HT1080 (cell line): ENCODE results near the gene TTLL9. TPM values are rescaled to one million over a fixed set of nuclear protein-coding genes. Genes with fewer than 3 reads are reported as not detected.

ENCODE experiments used
- DNase-seq: peaks from one replicate; pipeline ENCODE4 v3.0.0-alpha.2; 2015; ENCODE audit warnings: low read depth
- total RNA-seq: library from RNA; depleted of rRNA; stranded (reverse); fragments of >200 nt; shearing (Covaris generic); gene quantifications from 2 replicates; pipeline ENCODE4 v1.2.3, GENCODE V29; 2014

The TTLL9 gene
- total RNA-seq, 1 experiment from 2014 or later: not detected

GRCh38 chr20:31879143-31879987, 8.9 kb downstream of the TTLL9 start:
- DNase-seq: peak; percentile 92

DNA sequence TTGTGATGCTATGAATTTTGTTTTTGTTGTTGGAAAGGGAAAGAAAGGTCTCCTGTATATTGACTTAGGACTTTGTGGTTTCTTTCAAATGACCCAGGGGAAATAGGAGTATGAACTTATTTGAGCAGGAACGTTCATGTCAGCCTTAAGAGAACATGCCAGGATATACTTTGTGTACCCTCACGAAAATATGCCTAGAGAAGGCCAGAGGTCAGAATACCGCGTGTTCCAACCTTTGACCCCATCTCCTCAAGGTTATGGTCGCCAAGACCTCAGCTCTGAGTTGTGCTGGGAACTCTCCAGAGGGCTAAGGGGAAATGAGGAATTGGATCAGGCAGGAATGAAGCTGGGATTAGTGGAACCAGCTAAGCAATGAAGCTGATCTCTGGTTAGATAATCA, 11.5 kb downstream of the TTLL9 start:
- DNase-seq: no peak

GRCh38 chr20:31883829-31884228, 13.4 kb downstream of the TTLL9 start:
- no peak for DNase-seq

DNA sequence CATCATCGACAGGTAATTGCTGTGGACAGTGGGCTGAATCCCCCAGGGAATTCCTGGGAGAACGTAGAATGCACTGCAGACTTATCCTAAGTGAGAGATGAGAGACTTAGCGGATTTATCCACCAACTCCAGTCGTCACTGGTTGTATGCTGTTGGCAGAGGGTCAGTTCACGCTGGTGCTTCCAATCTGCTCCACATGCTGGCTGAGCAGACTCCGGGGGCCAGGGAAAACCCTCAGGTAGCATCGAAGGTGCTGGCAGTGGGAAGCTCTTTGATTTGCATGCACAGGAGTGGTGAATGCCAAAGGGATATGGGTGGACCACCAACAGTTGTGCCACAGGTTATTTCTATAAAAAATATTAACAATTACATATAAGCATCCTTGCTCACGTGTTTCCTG, 20.2 kb downstream of the TTLL9 start:
- DNase-seq: no peak

DNA sequence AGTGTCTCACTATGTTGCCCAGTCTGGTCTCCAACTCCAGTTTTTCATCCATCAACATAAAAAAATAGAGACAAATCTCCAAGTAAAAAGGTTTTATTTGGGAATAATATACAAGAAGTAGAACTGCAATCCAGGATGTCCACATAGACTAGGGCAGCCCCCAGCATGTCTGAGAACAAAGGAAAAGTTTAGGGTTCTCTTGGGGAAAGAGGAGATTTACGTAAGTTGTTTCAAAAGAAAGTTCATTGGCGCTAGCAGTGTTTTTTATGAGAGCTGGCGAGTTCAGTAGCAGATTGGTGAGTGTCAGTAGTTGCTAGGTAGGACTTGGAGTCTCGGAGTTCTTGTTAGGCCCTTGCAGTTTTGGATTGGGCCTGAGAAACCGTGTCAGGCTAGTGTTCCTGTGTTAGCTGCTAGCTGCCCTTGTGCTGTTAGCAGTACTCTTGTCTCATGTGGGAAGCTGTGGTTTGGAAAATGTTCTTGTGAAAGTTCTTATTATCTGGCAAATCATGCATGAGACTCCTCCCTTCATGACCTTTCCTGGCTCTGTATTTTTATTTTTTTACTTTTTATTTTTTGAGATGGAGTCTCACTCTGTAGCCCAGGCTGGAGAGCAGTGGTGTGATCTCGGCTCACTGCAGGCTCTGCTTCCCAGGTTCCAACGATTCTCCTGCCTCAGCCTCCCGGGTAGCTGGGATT, 24.7 kb downstream of the TTLL9 start:
- DNase-seq: peak; percentile 61

DNA sequence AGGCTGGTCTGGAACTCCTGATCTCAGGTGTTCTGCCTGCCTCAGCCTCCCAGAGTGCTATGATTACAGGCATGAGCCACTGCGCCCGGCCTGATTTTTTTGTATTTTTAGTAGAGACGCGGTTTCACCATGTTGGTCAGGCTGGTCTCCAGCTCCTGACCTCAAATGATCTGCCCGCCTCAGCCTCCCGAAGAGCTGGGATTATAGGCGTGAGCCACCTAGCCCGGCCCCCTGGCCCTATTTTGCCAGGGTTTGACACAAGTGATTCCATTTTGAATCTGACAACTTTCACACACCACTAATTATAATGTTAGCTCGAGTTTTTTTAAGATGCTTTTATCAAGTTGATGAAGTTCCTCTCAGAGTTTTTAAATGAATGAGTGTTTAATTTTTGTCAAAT, 25.6 kb downstream of the TTLL9 start:
- DNase-seq: no peak

- no peak for DNase-seq
These were observed 27.1 kb downstream of the TTLL9 start for GRCh38 chr20:31897541-31897940.

GRCh38 chr20:31901615-31902014, 31.2 kb downstream of the TTLL9 start:
- no peak for DNase-seq

DNA sequence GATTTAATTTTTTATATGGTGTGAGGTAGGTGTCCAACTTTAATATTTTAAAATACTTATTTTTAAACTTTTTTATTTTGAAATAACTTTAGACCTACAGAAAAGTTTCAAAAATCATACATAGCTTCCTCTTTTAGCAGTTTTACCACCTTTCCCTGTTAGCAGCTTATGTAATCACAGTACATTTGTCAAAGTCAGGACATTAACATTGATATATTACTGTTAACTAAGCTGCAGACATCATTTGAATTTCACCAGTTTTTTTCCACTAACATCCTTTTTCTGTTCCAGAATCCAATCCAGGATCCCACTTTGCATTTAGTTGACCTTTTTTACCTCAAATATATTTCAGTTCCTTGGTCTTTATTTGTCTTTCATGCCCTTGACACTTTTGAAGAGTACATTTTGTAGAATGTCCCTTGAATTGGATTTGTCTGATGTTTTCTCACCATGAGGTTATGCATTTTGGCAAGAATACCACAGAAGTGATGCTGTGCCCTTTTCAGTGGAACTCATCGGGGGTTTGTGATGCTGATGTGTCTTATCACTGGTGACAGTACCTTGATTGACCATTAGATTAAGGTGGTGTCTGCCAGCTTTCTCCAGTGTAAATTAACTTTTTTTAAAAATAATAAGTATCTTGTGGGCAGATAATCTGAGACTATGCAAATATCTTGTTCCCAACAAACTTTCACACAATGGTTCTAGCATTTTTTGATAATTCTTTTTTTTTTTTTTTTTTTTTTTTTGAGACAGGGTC, 33.4 kb downstream of the TTLL9 start:
- DNase-seq: no peak

DNA sequence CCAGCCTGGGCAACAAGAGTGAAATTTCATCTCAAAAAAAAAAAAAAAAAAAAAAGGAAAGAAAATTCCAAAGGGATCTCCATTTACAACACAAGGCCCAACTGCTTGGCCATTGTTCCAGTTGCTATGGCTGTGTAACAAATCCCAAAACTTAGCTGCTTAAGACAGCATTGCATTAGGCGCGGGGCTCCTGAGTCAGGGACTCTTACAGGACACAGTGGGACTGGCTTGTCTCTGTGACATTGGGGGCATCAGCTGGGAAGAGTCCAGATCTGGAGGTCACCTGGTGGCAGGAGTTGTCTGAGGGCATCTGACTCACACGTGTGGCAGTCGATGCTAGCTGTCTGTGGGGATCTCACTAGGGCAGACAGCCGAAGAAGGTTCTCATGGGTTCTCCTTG, 35.6 kb downstream of the TTLL9 start:
- no peak for DNase-seq

GRCh38 chr20:31907046-31907445, 36.6 kb downstream of the TTLL9 start:
- DNase-seq: no peak

DNA sequence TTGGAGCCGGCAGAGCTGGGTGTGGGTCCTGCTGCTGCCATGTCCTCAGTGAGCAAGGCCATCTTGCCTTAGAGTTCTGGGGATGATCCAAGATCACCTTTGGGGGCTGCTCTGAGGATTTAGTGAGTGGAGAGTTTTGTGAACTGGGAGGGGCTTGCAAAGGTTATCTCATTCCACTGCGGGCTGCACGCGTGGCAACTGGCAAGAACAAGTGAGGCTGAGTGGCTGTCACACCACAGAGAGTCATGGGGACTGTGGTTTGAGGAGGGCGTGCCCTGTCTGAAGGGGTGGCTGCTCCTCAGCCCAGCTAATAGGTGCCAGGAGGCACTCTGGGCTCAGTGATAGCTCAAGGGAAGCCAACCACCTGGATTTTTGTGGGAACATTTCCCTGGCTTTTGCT, 37.6 kb downstream of the TTLL9 start:
- DNase-seq: no peak

DNA sequence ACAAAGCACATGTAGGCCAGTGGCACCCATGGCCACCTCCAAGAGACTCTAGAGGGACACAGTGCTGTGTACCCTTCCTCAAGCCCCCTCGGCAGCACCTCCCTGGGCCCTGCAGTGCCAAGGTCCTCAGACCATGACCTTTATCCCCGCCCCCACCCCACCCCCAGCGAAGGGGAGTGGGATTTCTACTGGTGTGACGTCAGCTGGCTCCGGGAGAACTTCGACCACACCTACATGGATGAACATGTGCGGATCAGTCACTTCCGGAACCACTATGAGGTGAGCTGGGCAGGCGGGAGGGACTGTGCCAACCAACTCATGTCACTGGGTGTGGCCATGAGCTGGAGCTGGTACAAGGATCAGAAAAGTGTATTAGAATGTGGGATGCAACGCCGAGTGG, 38.0 kb downstream of the TTLL9 start:
- DNase-seq: peak; percentile 46

DNA sequence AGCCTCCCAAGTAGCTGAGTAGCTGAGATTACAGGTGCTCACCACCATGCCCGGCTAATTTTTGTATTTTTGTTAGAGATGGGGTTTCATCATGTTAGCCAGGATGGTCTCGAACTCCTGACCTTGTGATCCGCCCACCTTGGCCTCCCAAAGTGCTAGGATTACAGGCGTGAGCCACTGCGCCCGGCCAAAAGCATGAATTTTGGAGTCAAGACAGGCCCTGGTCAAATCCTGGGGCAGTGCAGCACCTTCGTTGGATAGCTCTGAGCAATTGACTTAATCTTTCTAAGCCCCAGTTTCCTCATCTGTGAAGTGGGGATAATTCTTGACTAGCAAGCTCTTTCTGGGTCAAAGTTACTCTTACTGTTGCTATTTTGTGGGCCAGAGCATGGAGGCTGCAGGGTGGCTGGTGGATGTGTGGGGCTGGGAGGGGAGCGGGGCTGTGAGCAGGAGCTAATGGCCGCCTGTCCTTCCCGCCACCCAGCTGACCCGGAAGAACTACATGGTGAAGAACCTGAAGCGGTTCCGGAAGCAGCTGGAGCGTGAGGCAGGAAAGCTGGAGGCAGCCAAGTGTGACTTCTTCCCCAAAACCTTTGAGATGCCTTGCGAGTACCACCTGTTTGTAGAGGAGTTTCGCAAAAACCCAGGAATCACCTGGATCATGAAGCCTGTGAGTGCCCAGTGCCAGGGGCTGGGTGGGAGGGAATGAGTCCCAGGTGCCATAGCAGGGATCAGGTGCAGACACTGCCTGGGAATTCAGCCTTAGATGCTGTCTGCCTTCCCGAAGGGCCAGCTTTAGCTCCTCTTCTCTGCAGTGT, 39.0 kb downstream of the TTLL9 start:
- no peak for DNase-seq

GRCh38 chr20:31910071-31910803, 39.8 kb downstream of the TTLL9 start:
- no peak for DNase-seq

DNA sequence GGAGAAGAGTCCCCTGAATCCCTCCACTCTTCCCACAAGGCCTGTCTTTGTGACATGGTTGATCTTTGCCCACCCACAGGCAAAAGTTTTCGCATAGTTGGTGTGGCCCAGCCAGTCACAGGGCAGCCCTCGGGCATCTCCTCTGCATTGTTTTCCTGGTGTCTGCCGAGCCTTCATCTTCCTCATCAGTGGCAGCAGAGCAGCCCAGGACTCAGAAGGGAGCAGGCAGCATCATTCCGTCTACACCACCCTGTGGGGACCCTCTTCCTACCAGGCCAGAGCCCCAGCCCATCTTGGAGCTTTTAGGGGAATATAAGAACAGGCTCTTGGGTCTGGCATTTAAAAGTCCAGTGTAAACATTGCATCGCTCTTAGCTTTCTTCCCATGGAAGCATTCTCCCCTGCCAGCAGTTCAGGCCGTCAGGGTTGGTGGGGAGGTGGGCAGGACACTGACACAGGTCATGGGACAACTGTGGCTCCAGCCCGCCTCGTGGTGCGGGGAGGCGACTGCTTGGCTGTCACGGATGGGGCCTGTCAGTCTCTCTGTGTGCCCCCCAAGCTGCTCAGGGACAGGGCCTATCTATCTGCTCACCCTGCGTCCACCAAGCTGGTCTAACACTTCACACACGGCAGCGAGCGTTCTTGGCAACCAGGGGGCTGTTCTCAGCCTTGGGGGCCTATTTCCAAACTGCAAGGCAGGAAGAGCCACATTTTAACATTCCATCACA, 43.2 kb downstream of the TTLL9 start:
- no peak for DNase-seq

GRCh38 chr20:31914170-31914569, 43.7 kb downstream of the TTLL9 start:
- DNase-seq: no peak

GRCh38 chr20:31915491-31916280, 45.3 kb downstream of the TTLL9 start:
- DNase-seq: no peak

- no peak for DNase-seq
These were observed 46.3 kb downstream of the TTLL9 start for GRCh38 chr20:31916708-31917107.
